CD4-positive, alpha-beta T cell treated with Interleukin-21 for 1 hour (primary cell): ENCODE results near the gene IL17F.

Experiments
- DNase-seq: peaks from one replicate; pipeline ENCODE4 v3.0.0-alpha.2; 2020

IL17F gene

GRCh38 chr6:52244400-52244799, at the start of gene IL17F:
TSS of gene IL17F (minus strand) at chr6:52244500. CDS start at chr6:52244429, 71 bp downstream.
- no peak for DNase-seq

- DNase-seq, result no peak
Measured at GRCh38 chr6:52293067-52293466, 48.8 kb upstream of the IL17F start.

GRCh38 chr6:52288841-52289240, 44.5 kb upstream of the IL17F start:
- DNase-seq, result no peak

GRCh38 chr6:52288216-52288615, 43.9 kb upstream of the IL17F start:
- DNase-seq, result no peak

GRCh38 chr6:52286798-52287432, 42.6 kb upstream of the IL17F start:
- DNase-seq, result peak; percentile 64

GRCh38 chr6:52285177-52286068, 41.1 kb upstream of the IL17F start:
- DNase-seq, result peak; percentile 54

- DNase-seq, result peak; percentile 99
Measured at GRCh38 chr6:52284460-52285176, 40.3 kb upstream of the IL17F start, which contains the start of gene MCM3. TSS of gene MCM3 (minus strand) at chr6:52284742. CDS start at chr6:52284674, 68 bp downstream.

GRCh38 chr6:52284131-52284459, 39.8 kb upstream of the IL17F start:
- DNase-seq, result peak; percentile 19

GRCh38 chr6:52283111-52283510, 38.8 kb upstream of the IL17F start:
- no peak for DNase-seq

GRCh38 chr6:52276130-52276529, 31.8 kb upstream of the IL17F start:
- no peak for DNase-seq

GRCh38 chr6:52271852-52272460, 27.7 kb upstream of the IL17F start:
- DNase-seq, result no peak

GRCh38 chr6:52263709-52264540, 19.6 kb upstream of the IL17F start:
- peak; percentile 74 for DNase-seq

GRCh38 chr6:52262620-52263344, 18.5 kb upstream of the IL17F start:
- no peak for DNase-seq

GRCh38 chr6:52261229-52261628, 16.9 kb upstream of the IL17F start:
- no peak for DNase-seq

- DNase-seq, result no peak
Measured at GRCh38 chr6:52260634-52261033, 16.3 kb upstream of the IL17F start.

GRCh38 chr6:52255434-52255833, 11.1 kb upstream of the IL17F start:
- DNase-seq, result no peak

GRCh38 chr6:52254731-52255378, 10.6 kb upstream of the IL17F start:
- no peak for DNase-seq

- DNase-seq, result no peak
Measured at GRCh38 chr6:52253494-52253893, 9.2 kb upstream of the IL17F start.

GRCh38 chr6:52251113-52251512, 6.8 kb upstream of the IL17F start:
- DNase-seq, result no peak

GRCh38 chr6:52249078-52249477, 4.8 kb upstream of the IL17F start:
- DNase-seq, result no peak

GRCh38 chr6:52245425-52245824, 1.1 kb upstream of the IL17F start:
- DNase-seq, result no peak
